Activated CD4-positive, alpha-beta T cell treated with anti-CD3 and anti-CD28 coated beads for 4 hours (primary cell): ENCODE measurements around the gene PLXNB2.
"Not testable (repeated sequence)": the region's sequence is repeated elsewhere in the genome, so short reads cannot be mapped to it uniquely, and the experiment has no call there.

Experiments
- DNase-seq, 2 donors: peaks; one replicate each; pipeline ENCODE4 v3.0.0-alpha.2; 2020

The PLXNB2 gene, protein sequence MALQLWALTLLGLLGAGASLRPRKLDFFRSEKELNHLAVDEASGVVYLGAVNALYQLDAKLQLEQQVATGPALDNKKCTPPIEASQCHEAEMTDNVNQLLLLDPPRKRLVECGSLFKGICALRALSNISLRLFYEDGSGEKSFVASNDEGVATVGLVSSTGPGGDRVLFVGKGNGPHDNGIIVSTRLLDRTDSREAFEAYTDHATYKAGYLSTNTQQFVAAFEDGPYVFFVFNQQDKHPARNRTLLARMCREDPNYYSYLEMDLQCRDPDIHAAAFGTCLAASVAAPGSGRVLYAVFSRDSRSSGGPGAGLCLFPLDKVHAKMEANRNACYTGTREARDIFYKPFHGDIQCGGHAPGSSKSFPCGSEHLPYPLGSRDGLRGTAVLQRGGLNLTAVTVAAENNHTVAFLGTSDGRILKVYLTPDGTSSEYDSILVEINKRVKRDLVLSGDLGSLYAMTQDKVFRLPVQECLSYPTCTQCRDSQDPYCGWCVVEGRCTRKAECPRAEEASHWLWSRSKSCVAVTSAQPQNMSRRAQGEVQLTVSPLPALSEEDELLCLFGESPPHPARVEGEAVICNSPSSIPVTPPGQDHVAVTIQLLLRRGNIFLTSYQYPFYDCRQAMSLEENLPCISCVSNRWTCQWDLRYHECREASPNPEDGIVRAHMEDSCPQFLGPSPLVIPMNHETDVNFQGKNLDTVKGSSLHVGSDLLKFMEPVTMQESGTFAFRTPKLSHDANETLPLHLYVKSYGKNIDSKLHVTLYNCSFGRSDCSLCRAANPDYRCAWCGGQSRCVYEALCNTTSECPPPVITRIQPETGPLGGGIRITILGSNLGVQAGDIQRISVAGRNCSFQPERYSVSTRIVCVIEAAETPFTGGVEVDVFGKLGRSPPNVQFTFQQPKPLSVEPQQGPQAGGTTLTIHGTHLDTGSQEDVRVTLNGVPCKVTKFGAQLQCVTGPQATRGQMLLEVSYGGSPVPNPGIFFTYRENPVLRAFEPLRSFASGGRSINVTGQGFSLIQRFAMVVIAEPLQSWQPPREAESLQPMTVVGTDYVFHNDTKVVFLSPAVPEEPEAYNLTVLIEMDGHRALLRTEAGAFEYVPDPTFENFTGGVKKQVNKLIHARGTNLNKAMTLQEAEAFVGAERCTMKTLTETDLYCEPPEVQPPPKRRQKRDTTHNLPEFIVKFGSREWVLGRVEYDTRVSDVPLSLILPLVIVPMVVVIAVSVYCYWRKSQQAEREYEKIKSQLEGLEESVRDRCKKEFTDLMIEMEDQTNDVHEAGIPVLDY (N-terminal part only)

DNA sequence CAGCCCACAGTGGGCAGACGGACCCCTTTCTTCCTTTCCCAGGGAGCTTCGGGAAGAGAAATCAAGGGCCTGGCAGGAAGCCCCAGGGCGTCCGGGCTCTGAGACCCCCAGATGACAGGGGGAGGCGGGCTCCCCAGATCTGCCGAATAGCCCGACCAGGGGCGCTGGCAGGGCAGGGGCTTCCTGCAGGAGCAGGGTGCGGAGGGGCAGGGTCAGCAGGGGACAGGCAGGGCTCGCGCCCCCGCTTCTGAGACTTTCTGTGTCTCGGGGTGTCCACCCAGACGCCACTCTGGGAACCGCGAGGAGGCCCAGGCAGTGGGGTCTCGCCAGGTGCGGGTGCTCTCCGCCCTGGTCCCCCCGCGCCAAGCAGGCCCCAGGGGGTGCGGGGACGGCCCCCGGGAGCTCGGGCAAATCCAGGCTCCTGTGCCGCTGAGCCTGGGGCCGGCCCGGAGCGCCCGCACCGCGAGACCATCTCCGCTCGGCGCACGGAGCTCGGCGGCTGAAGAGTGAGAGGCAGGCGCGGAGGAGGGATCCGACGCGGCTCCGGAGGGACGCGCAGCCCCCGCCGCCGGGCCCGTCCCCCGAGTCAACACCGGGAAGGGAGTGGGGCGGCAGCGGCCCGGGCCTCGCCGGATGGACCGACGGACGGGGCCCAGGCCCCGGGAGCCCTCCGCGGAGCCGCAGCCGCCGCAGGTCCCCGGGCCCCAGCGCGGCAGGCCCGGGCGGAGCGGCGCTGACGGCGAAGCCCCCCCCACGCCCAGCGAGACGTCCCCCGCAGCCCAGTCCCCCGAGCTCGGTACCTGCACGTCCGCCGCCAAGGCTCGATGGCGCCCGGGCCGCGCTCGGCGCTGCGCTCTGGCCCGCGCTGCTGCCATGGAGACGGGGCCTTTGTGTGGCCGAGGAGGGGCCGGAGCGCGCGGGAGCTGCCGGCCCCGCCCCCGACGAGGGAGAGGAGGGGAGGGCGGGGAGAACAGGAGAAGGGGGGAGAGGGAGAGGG is at the start of gene PLXNB2:
TSS of gene PLXNB2 (minus strand) at position 894 of the 997 bp plus-strand sequence. CDS start 17,062 bp downstream, outside the sequence.
- DNase-seq, result no peak

- DNase-seq, result no peak
Observed at GRCh38 chr22:50357222-50357621, 49.8 kb upstream of the PLXNB2 start.

GRCh38 chr22:50356186-50356585 is 48.7 kb upstream of the PLXNB2 start:
- DNase-seq, result no peak

DNA sequence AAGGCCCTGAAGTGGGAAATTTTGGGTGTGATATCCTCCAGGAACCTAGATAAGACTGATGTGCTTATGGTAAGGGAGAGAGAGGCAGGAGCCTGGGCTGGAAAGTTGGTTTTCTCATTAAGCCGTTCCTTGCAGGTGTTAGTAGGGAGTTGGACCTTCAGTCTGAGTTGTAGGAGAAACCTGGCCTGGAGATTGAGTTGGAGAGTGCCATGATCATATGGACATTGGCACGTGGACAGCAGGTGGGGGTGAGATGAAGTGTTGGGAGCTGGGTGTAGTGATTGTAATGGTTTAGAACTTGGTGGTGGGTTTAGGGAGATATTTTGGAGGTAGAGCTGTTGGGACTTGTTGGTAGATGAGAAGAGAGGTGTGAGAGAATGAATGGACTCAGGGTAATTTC is 40.6 kb upstream of the PLXNB2 start:
- no peak for DNase-seq

- DNase-seq, result no peak
Observed at GRCh38 chr22:50347157-50347556, 39.7 kb upstream of the PLXNB2 start.

DNA sequence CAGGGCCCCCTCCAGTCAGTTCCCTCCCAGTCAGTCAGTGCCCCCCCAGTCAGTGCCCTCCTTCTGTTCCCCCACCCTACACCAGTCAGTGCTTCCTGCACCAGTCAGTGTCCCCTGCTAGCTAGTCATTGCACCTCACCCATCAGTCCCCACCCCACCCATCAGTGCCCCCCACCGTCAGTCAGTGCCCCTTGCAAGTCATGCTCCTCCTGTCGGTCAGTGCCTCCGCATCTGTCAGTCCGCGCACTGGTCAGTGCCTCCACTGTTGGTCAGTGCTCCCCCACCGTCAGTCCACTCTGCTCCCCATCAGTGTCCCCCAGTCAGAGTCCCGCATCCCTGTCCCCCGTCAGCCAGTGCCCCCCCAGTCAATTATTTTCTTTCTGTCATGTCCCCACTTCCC is 39.0 kb upstream of the PLXNB2 start:
- DNase-seq, result no peak

GRCh38 chr22:50343541-50343935 is 36.1 kb upstream of the PLXNB2 start:
- DNase-seq, result no peak

- peak; percentile 89 to 90 for DNase-seq
Observed at GRCh38 chr22:50342651-50343540, 35.5 kb upstream of the PLXNB2 start, which contains the start of gene PPP6R2. TSS of gene PPP6R2 (plus strand) at chr22:50343327. CDS start at chr22:50393909, 50,582 bp downstream.

DNA sequence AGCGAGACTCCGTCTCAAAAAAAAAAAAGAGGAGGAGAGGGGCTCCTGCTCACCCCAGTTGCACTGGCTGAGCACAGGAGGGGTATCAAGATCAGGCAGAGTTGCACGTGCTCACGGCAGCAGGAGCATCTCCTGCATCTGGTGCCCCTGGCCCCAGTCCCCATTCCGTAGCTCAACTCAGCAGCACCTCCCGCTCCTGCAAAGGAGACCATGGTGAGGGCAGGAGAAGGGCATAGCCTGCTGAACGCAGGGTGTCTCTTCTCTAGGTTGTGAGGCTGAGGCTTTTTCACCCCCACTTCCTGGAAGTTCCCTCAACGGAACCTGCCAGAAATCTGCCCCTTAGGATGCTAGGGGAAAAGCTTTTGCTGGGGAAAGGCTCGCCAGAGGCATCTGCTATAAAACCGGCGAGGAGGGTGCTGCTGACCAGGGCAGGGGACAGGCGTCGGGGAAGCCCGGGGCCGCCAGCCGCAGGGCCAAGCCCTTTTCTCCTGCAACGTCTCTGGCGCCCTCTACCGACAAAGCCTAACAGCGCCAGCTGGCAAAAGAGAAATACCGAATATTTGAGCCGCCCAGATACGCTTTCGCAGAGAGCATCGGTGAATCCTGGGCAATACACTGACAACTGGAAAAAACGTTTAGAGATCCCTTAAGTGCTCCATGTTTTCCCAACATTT is 34.7 kb upstream of the PLXNB2 start:
- peak; percentile 87 to 93 for DNase-seq

DNA sequence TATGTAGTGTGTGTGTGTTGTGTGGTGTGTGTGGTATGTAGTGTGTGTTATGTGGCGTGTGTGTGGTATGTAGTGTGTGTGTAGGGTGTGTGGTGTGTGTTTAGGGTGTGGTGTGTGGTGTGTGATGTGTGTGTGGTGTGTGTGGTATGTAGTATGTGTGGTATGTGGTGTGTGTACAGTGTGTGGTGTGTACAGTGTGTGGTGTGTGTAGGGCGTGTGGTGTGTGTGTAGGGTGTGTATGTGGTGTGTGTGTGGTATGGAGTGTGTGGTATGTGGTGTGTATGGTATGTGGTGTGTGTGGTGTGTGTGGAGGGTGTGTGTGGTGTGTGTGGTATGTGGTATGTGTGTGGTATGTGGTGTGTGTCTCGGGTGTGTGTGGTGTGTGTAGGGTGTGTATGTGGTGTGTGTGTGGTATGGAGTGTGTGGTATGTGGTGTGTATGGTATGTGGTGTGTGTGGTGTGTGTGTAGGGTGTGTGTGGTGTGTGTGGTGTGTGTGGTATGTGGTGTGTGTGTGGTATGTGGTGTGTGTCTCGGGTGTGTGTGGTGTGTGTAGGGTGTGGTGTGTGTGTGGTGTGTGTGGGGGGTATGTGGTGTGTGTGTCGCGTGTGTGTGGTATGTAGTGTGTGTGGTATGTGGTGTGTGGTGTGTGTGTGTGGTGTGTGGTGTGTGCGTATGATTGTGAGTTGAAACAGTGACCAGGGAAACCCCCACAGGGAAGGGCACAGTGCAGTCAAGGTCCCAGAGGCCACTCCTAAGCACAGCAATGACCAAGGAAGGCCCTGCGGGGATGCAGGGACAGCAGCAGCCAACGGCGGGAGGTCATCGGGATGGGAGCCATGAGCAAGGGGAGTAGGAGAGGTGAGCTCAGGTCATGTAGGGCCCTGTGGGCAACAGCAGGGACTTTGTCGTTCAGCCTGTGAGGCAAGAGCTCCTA is 32.8 kb upstream of the PLXNB2 start:
- no peak for DNase-seq

GRCh38 chr22:50338860-50339462 is 31.5 kb upstream of the PLXNB2 start:
- no peak for DNase-seq

DNA sequence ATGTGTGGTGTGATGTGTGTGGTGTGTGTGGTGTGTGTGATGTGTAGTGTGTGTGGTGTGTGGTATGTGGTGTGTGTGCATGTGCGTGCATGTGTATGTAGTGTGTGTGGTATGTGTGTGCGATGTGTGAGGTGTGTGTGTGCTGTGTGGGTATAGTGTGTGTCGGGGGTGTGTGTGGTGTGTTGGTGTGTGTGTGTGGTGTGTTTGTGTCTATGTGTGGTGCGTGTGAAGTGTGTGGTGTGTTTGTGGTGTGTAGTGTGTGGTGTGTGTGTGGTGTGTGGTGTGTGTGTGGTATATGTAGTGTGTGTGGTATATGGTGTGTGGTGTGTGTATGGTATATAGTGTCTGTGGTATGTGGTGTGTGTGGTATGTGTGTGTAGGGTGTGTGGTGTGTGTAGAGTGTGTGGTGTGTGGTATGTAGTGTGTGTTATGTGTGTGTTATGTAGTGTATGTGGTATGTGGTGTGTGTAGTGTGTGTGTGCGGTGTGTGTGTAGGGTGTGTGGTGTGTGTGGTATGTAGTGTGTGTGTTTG is 30.7 kb upstream of the PLXNB2 start:
- DNase-seq, result no peak

DNA sequence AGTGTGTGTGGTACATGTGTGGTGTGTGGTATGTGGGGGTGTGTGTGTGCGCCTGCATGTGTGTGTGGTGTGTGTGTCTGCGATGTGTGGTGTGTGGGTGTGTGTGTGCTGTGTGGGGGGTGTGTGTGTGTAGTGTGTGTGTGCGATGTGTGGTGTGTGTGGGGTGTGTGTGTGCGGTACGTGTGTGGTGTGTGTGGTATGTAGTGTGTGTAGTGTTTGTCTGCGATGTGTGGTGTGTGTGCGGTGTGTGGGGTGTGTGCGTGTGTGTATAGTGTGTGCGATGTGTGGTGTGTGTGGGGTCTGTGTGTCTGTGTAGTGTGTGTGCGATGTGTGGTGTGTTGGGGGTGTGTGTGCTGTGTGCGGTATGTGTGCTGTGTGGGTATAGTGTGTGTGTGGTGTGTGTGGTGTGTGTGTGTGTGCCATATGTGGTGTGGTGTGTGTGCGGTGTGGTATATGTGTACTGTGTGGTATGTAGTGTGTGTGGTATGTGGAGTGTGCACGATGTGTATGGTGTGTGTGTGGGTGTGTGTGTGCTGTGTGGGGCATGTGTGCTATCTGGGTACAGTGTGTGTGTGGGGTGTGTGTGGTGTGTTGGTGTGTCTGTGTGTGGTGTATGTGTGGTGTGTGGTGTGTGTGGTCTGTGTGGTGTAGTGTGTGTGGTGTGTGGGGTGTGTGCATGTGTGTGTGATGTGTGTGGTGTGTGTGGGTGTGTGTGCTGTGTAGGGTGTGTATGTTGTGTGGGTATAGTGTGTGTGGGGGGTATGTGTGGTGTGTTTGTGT is 30.0 kb upstream of the PLXNB2 start:
- no peak for DNase-seq

DNA sequence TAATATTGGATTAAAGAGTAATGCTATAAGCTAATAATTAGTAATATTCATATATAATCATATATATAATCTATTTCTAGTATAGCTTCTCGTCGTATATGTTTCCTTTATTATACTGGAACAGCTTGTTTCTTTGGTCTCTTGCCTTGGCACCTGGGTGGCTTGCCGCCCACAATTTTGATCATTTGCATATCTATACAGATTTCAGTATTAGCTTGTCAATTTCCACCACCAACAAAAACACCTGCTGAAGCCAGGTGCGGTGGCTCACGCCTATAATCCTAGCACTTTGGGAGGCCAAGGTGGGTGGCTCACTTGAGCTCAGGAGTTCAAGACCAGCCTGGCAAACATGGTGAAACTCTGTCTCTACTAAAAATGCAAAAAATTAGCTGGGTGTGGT is 27.0 kb upstream of the PLXNB2 start:
- not testable (repeated sequence) for DNase-seq

- DNase-seq, result no peak
Observed at GRCh38 chr22:50329236-50329635, 21.8 kb upstream of the PLXNB2 start.

GRCh38 chr22:50327711-50328019 is 20.2 kb upstream of the PLXNB2 start:
- no peak for DNase-seq

DNA sequence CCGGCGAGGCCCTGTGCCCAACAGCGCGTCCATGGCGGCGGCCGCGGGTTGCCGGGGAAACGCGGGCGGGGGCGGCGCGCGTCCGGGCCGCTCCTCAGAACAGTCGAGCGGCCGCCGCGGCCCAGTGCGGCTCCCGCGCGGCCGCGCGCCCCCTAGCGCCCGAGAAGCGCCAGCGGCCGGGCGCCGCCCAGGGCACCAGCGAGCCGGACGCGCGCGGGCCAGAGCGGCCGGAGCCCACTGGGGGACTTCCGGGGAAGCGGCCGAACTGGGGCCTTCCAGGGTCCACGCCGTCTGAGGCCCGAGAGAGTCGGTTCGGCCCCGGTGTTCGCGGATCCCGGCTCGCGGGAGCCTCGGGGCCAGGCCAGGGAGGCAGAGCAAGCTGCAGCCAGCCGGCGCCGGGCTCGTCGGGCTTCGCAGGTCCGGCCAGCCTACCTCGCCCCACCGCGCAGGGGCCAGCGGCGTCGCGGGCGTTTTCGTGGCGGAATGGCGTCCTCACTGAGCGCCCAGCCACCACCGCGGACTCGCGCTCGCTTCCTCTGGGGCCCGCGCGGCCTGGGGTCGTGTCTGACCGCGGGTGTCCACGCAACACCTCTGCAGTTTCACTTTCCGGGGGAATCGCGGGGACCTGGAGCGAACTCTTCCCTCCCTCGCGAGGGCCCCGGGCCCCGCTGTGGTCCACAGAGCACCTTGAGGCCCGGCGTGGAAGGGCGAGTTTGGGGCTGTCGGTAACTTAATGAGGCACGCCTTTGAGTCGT is 19.7 kb upstream of the PLXNB2 start, which contains the start of gene DENND6B:
TSS of gene DENND6B (minus strand) at position 57 of the 755 bp plus-strand sequence. CDS start at position 33, 24 bp downstream.
- peak; percentile 56 to 66 for DNase-seq
